Uterus (tissue), 2 donors: ENCODE results near the gene ULK4.

Experiments
- POLR2A ChIP-seq, 2 donors: fragments of 450-650 bp; IDR thresholded peaks; one replicate each; pipeline ENCODE4 v1.6.1; 2016; ENCODE audit warnings: antibody characterized with exemption in 2 of 2, mild to moderate bottlenecking in 1 of 2, moderate library complexity in 1 of 2
- TF ChIP-seq, protein P1 (sequence below), 4 experiments: fragments of 200-600 bp in 2 of 4; fragments of 450-650 bp in 2 of 4; sonication (generic) in 2 of 4; IDR thresholded peaks; one replicate each; pipeline ENCODE4 v1.5.1; 2016 to 2019; ENCODE audit warnings: antibody characterized with exemption in 4 of 4, mild to moderate bottlenecking in 2 of 4, moderate library complexity in 1 of 4

DNA sequence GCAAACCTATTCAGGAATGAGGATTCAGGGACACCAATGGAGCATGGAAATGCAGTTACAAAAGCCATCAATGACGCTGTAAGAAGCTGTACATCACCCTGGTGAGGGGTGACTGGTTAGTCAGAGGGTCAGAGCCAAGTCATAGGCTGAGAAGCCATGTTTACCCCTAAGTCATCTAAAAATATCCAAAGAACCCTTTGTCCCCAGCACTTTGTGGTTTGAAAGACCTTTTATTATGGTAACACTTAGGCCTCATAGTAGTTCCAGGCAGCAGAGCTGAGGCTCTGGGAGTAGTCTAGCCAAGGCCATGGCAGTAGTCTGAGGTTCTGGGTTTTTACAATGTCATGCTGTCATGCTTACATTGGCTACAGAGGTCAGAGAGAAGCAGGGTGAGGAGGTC is 631.4 kb downstream of the ULK4 start:
- TF ChIP-seq, protein P1, sequence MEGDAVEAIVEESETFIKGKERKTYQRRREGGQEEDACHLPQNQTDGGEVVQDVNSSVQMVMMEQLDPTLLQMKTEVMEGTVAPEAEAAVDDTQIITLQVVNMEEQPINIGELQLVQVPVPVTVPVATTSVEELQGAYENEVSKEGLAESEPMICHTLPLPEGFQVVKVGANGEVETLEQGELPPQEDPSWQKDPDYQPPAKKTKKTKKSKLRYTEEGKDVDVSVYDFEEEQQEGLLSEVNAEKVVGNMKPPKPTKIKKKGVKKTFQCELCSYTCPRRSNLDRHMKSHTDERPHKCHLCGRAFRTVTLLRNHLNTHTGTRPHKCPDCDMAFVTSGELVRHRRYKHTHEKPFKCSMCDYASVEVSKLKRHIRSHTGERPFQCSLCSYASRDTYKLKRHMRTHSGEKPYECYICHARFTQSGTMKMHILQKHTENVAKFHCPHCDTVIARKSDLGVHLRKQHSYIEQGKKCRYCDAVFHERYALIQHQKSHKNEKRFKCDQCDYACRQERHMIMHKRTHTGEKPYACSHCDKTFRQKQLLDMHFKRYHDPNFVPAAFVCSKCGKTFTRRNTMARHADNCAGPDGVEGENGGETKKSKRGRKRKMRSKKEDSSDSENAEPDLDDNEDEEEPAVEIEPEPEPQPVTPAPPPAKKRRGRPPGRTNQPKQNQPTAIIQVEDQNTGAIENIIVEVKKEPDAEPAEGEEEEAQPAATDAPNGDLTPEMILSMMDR (IDR thresholded peaks at IDR 0.05) = no peak
- TF ChIP-seq POLR2A (IDR thresholded peaks at IDR 0.05) = no peak
